GM18861 (cell line): Measurements from ENCODE around the gene GABRR3.

ENCODE experiments used
- ATAC-seq: cut with Tn5 transposase; IDR thresholded peaks from one replicate; pipeline ENCODE4 v1.9.1; 2021; ENCODE audit not compliant: unreplicated experiment

Gene GABRR3

DNA sequence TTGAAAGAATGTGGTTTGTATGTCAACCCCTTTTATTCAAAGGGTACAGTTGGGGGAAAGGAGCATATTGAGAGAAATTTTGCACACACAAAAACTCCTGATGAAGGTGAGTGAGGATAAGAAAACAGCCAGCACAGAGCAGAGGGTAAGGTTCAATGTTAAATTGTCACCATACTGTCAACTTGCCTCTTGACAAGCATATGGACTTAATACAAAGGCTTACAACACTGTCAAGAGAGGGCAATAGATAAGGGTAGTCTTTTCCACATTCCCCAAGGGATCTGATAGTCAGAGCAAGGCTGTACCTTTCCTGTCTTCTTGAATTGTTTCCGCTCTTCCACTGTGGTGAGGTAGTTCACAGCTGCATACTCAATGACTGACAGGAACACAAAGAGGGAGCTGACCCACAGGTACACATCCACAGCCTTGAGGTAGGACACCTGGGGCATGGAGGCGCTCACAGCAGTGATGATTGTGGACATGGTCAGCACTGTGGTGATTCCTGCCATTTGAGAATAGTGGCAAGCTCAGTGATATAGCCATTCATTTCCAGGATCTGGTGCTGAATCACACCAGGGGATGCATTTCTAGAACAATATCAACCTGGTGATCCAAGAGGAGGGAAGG, 42.5 kb downstream of the GABRR3 start:
- no peak for ATAC-seq

DNA sequence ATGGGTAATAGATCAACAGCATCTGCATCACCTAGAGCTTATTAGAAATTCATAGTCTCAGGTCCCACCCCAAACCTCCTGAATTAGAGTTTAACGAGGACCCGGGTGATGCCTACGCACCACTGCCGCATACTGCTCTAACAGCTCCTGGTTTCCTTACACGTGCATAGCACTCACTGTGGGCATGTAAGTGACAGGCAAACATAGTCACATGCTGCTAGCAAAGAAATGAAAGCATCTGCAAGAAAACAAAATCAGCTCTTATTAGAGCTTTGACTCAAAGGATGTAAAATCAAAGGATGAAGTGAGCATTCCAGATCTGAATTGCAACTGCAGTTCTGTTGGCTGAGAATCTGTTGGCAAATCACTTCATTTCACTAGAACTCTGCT, 43.8 kb downstream of the GABRR3 start:
- no peak for ATAC-seq

DNA sequence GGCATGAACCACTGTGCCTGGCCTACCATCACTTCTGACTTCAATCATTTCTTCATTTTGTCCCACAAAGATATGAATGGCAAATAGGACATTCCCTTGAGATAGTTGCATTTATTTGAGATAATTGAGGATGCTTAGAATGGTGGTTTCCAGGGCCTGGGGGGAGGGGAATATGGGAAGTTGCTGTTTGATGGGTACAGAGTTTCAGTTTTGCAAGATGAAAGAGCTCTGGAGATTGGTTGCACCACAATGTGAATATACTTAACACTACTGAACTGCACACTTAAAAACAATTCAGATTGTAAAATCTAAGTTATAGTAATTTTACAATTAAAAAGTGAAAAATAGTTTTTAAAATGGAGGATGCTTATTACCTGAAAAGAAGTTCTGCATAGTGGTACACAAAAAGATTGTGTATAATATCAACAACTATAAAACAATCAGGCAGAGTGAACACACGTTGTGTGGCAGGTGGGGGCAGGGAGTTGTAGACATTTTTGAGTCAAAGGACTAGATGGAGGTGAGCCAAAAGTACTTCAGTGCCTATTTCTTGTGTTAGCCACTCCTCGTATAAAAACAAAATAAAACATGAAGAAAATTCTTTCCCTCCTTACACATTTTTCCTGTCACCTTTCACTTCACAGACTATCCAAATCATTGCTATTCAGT, 44.4 kb downstream of the GABRR3 start:
- no peak for ATAC-seq

DNA sequence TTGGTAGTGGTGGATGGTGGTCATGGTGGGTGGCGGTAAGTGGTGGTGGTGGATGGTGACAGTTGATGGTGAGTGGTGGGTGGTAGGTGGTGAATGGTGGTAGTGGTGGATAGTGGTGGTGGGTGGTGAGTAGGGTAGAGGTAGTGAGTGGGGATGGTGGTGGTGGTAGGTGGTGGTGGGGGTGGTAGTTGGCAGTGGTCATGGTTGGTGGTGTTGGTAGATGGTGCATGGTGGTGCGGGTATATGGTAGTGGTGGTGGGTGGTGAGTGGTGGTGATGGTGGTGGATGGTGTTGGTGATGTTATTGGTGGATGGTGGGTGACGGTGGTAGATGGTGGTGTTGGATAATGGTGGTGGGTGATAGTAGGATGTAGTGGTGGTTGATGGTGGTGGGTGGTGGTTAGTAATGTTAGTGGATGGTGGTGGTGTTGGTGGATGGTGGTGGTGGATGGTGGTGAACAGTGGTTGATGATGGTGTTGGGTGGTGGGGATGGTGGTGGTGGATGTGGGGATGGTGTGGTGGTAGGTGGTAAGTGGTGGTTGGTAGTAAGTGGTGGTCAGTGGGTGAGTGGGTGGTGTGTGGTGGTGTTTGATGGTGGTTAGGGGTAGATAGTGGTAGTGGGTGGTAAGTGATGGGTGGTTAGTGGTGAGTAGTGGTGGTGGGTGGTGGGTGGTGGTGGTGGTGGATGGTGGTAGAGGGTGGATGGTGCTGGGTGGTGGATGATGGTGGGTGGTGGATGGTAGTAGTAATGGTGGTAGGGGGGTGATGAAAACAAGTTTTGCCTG, 46.1 kb downstream of the GABRR3 start:
- no peak for ATAC-seq

DNA sequence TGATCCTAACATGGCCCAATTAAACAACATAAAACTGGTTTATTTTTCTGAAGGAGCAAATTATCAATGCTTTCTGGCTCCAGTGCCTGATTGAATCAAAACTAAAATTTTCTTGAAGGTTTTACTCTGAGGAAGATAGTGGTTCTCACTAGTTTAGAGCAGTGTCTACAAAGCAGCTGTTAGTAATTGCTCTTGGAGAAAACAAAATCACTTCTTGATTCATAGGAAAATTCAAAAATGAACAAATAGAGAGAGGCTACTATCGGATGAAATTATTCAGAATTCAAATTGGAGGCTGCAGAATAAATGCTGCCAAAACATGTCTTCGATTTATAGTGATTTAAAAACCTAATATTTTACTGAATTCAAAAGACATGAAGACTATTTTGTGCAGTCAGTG, 47.8 kb downstream of the GABRR3 start:
- ATAC-seq: no peak

DNA sequence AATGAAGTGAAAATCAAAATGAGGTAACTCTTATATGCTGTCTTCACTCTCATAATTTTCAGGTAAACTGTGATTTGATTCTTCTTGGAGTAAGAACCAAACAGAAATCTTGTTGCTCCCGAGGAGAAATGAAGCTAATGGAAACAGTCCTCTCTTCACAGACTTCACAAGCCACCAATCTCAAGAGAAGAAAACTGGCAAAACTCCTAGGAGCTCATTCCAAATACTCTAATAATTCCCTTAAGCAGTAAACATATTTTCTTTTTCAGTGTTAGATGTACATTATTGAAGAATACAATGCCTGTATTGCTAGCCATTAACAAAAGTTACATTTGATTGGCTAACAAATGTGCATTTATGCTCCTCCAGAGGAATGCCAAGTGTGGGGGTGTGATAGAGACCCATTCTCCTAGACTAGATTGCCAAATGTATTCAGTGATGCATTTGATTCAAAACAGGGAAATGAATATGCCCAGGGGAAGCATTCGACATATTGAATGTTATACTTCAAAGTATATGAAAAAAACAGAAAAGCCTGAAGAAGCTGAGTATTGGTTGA, 51.1 kb downstream of the GABRR3 start:
- no peak for ATAC-seq

DNA sequence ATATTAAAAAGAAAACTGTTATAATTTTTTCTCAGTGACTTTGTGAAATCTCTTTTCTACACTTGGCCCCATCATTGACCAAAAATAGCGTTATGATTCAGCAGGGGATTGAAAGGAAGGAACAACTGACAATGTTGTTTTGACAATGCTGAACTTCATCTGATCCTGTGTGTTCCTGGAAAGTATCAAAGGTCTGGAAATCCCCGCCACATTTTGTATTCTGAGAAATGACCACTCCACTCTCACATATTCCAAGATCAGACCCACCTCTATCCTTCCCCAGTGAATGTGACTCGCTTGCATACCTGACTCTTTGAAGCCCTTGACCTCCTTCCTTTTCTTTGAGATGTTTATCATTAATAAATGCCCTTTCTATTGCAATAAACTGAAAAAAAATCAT, 53.2 kb downstream of the GABRR3 start:
- ATAC-seq: no peak

DNA sequence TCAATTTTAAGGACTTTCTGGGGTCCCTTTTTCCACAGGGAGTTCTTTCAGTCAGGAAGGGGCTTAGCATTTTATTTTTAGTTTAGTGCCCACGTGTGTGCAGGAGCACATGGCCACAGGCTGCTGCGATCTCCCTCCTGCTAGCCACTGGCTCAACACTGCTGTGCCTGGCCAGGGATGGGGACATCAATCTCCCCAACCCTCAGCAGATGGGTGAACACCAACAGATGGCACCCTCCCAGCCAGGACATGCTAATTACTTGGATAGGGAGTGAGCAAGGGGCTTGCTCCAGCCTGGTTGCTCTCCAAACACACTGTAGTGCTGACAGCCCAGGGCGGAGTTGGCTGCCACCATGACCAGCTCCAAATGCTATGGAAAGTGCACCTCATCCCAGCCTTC, 55.5 kb downstream of the GABRR3 start:
- no peak for ATAC-seq

DNA sequence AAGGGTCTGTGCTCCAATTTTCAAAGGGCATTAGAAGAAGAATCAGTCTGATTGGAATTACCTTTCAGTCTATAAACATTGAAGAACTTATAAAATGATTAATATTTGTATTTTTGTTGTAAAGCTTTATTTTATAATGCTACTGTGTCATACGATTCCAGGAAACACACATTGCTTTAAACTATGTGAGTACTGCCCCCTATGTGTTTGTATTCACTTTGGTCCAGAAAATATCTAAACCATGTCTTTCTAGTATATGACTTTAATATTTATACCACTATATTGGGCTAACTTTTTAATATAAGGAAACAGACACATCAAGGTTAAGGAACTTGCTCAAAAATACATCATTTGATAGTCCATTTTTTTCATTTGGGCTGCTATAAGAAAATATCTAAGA, 59.6 kb downstream of the GABRR3 start:
- ATAC-seq: no peak

DNA sequence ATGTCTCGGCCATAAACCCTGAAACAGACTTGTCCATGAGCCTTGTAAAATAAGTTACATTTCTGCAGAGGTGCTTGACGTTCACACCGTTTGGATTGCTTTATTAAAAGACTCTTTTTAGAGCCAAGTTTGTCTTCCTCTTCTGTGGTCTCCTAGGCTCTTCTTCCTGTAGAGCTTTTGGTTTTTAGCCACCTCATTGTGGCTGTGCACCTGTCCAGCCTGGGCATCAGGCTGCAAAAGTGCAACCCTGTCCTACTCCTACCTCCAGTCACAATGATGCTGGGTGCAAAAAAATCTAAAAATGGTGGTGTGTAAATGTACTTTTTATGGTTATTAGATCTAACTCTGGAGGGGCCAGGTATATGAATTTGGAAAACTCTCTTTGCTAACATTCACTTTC, 60.1 kb downstream of the GABRR3 start:
- ATAC-seq: no peak

DNA sequence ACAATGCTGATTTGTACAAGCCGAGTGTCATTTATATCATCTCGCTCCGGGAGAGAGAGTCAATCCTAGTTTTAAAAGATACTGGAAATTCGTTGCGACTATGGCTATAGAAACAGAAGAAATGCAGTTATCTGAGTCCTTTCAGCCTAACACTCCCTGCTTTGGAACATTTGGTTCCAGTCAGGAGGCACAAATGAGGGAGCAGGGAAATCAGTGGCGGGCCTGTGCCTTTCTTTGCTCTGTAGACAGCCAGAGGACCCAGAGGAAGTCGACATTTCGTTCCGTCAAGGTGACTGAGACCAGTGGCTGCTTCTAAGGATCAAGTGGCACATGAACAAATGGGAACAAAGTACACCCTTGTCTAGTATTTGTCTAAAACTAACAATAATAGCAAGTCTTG, 62.1 kb downstream of the GABRR3 start:
- ATAC-seq: no peak

DNA sequence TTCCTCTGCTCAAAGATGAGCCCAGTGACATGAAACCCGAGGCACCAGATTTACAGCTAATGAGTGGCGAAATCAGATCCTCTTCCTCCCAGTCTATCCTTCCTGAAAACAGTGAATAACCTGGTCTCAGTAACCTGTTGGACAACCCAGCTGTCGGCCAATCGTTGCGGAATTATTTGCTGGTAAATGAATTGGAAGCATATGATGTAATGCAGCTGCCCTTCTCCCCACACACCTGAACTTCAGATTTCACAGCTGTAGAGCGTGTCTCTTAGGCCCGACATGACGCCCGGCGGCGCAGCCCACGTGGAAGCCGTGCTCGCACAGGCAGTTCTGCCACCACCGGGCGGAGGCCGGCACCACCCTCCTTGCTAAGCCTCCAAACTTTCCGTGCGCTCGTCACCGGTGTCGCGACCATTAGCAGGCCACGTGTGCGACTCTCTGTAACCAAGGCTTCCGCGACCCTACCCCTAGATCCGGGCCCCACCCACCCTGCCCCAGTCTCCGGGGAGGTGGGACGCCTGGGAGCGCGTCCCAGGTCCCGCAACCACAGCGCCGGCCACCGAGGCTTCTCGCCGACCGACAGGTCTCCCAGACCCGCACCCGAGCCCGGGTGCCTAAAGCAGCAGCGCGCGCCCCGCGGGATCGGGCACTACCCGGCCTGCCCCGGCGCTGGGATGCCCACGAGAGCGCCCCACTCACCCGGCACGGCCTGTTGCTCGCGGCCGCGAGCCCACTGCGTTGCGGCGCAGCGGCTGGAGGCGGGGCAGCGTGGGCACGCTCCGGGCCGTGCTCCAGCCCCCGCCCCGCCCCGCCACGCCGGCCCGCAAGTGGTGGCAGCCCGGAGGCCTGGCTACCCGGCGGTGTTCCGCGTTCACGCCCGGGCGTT, 63.2 kb downstream of the GABRR3 start, which contains the start of gene RIOX2:
Gene RIOX2, minus strand, starts transcription at position 753 of the 889 bp plus-strand sequence. CDS start 4,838 bp downstream, outside the sequence.
- peak; percentile 70 for ATAC-seq

DNA sequence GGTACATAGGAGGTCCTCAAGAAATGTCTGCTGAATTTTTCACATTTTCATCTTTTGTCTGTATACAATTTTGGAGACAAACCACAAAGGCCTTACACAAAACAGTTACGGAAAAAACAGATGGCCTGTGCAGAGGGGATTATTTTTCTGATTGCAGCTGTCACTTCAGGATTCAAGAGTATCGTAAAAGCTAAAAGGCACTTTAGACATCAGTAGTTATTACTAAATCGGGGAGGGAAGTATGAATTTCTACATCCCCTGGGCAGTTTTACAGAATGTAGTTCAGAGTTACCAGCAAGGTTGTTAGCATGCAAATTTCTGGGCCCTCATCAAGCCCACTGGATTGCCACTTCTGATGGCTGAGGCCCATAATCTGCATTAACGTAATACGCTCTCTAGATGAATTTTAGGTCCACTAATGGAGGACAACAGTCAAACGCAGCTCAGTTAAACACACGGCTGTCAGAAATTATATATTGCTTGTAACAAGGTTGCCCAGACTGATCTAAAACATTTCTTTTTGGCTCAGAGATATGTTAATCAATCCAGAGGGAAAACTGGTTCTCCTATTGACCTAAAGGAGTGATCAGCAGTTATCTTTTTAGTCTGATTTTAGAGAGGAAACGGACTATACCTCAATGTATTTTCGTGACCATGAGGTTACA, 64.0 kb downstream of the GABRR3 start:
- ATAC-seq: no peak

DNA sequence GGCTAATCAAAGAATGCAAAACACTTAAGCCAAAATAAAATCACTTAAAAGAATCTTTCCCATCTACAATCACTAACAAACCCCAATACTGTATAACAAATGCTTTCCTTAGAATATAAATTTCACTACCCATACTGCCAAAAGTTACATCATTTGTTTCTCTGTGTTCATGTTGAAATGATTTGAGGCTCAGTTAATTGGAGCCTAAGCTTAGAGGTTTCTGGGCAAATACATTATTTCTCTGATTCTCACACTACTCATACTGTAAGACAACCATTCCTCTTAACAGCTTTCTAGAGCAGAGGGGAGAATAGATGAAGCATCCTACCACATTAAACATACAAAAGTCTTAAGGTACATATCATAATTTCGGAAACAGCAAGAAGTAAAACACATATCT, 65.0 kb downstream of the GABRR3 start:
- no peak for ATAC-seq

DNA sequence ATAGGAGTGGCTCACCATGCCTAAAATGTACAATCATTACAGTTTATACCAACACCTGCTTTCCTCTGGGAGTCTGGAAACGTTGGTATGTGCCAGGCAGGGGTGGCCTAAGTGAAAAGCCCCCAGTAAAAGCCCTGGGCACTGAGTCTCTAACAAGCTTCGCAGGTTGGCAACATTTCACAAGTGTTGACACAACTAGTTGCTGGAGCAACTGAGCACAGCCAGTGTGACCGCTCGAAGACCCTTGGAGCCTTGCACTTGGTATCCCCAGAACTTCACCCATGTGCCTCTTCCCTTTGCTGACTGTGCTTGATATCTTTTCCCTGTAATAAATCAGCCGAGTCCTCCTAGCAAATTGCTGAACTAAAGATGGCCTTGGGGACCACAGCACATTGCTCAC, 65.6 kb downstream of the GABRR3 start:
- no peak for ATAC-seq

DNA sequence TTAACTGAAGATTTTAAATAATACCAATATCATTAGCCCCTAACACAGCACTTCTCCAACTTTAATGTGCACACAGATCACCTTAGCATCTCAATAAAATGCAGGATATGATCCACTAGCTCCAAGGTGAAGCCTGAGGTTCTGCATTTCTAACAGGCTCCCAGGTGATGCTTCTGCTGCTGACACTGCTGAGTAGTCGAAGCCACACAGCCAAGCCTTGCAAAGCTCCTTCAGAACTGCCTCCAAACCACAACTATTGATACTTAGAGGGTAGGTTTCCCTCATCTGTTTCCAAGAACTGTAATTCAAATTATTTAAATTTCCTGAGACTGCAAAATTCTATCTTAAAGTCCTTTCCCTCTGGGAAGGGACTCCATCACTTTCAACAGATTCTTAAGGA, 66.7 kb downstream of the GABRR3 start:
- ATAC-seq: no peak

DNA sequence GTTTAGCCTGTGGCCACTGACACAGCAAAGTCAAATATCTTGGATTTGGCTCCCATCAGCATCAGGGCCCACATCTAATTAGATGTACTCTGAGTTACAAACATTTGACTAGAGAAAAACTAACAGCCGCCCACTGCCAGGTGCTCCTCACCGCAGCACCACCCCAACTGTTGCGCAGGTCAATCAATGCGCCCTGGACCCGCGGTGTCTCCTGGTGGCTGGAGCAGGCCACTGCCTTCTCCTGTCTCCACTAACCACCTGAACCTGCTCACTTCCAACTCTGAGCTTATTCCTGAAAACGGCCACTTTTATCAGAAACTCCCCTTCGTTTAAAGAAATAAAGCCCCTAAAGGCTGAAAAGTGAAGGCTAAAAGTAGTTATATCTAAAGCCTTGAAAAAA, 67.1 kb downstream of the GABRR3 start:
- no peak for ATAC-seq

DNA sequence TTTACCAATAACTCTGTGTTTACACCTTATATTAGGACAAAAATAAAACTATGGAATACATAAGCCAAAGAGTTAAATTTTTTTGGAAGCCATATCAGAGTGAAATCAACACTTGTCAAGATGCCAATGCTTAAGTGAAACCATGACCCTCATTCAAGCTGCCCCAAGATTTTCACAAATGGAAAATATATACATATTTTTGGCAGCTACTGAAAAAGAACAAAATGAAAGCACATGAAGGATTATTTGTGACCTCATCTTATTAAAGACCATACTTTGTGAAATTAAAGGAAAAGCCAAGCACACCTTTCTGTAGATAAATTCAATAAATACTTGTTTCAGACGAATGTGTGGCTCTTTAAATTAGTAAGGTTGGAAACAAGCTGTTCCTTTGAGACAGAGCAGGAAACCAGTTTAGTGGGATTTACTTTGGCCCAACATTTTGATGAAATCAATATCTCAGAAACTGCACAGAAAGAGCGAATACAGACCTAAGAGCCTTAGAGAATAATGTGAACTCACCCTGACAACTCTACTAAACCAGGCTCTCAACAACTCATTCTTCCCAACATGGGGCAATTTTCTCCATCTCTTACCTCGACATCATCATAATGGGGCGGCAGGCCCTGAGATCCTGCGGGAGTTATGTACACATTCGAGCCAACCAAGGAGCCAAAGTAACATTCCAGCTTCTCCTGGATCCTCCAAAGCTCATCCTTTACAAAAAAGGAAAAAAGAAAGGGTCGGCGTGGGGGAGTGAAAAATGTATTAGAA, 73.9 kb downstream of the GABRR3 start:
- ATAC-seq: no peak

DNA sequence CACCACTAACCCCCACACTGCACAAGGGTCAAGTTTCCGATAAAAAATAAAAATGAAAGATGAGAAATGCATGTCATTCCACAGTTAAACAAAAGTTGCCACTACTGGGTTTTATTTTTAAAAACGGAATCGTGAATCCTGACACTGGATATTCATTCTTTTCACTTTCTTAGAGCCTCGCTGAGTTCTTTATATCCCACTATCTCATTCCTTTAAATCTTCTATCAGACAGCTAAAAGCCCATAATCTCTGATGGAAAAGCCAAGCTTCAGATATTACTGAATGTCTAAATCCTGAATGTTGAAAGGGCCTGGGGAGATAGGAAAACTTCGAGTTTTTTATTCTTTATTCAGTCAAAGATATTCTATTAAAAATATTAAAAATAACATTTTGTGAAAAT, 74.6 kb downstream of the GABRR3 start:
- no peak for ATAC-seq

DNA sequence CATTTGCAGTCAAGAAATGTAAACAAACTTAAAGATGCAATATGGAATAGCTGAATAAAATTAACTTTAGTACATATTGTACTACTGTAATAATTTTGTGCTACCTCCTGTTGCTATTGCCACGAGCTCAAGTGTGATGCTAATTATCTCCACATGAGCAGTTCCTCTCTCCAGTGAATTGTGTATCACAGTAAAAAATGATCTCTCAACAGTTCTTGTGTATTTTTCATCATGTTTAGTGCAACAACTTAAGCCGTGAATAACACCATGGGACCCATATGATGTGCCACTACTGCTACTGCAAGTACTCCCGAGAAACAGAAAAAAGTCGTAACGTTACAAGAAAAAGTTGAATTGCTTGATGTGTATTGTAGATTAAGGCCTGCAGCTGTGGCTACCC, 75.2 kb downstream of the GABRR3 start:
- no peak for ATAC-seq
